ENCODE measurements around the gene SRGAP2.
"Not testable (repeated sequence)": the region's sequence is repeated elsewhere in the genome, so short reads cannot be mapped to it uniquely, and the experiment has no call there.

The SRGAP2 gene

DNA sequence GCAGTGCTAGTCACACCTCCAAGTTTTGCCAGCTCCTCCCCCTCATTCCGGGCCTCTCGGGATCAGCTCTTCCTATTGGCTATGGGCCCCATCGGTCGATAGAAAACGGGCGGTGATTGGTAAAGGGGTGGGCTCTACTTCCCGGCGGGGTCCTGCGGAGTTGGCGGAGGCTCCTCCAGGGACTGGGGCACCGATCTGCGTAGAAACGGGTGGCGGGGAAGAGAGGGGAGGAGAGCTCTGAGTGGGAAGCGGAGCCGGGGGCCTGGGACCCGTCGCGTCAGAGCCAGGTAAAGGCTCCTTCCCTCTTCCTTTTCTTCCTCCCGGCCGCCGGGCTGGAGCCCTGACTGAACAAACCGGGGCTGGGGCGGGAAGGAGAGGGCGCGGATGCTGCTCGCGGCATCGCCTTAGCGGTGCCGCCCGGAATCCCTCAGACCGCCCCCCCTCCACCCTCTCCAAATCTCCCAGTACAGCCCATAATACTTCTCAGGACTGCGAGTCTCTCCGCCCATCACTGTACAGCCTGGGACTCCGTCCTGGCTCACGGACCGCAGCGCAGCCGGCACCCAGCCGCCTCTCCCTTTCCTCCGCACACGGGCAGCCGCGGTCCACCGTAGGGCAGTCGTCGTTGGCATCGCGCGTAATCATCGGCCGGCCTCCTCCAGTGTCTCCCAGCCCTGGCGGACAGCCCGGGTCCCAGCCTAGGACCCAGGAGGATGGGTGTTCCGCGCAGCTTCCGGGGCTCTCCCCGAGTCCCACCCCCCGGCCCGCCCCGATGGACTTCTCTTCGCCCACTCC lies at the start of gene SRGAP2:
TSS of gene SRGAP2 (plus strand) at position 178 of the 795 bp plus-strand sequence. CDS start 2,430 bp downstream, outside the sequence.
- peak; percentile 44 for DNase-seq

DNA sequence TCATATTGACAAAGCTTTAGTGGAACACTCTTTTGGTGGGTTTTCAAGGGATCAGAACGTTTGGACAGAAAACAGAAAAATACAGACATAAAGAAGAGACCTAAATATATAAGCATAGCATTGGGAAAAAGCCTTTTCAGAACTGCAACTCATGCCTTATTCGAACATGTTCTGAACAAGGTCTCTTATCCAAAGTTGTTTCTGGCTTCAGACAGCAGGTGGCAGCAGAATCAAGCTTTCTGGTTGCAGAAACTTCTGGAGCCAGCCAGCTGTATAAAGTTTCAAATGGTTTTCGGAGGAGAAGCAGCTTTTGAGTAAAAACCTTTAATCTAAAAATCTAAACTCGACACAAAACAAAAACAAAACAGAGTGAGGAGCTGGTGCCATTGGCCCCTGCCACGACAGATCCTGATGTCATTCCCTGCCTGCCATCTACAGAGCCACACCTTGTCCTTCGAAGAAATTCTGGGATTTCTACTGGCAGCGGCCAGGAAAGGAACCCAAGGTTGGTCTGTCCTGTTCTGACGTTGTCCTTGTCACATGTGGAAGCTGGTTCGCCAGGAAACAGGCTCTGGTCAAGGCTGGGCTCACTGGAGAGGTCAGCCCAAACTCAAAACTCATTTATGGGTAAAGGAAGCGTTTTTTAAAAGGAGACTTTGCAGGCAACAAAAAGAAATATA lies 35.9 kb upstream of the SRGAP2 start:
- not testable (repeated sequence) for DNase-seq

DNA sequence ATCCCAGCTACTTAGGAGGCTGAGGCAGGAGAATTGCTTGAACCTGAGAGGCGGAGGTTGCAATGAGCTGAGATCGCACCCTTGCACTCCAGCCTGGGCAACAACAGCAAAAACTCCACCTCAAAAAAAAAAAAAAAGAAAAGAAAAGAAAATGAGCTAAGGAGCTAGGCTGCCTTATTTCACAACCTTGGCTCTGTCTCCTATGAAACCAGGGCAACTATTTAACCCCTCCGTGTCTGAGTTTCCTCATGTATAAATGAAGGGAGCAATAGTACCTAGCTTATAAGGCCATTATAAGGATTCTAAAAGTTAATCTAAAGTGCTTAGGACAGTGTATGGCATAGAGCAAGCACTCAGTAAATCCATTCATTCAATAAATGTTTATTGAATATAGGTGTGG lies 33.5 kb upstream of the SRGAP2 start:
- not testable (repeated sequence) for DNase-seq

DNA sequence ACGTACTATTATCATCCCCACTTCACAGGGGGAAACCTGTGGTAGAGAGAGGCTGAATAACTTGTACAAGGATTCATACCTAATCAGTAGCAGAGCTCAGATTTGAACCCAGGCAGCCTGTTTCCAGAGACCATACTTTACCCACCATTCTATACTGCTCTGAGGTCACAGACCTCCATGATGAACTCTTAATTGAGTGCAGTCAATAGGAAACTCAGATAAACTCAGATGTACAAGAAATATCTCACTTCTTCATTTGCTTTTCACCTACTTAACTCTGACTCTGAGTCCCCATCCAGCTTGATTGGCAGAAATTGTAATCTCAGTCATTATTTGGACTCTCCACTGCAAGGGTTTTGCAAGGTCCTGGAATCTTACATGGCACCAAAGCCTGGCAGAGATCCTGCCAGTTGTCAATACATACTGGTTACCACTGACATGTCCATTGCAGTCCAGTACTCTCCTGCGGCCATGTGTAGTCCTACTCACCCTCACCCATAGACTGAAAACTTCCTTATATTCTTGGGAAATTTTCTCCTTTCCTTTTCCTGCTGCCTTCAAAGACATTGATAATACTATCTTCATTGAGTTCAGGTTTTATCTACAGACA lies 30.1 kb upstream of the SRGAP2 start:
- DNase-seq: not testable (repeated sequence)

DNA sequence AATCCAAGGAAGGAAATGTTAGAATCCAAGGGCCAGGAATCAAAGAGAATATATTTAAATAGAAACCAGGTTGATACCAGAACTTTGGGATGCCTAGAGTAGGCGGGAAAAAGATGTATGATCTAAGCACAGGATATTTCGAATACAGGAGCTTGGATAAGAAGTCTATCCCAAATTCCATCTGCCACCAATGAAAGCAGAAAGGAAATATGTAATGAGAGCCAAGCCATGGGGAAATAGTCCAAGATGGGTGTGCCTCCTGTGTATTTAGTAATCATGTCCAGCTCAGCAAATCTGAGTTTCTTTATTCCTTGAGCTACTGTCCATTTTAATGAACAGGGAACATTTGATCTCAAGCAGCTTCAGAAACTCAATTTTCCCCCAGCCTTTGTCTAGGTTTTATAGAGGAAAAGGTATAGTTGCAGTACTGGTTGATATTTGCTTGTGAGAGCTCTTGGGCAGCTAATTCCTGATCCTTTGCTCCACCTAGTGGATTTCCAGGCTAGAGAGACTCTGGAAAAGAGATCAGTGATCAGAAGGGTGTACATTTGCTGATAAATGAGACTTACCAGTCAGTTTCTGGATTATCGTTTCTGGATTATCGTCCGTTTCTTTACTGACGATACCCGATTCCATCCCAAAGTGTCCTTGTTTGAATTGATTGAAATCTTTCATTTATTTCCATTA lies 29.0 kb upstream of the SRGAP2 start:
- not testable (repeated sequence) for DNase-seq

DNA sequence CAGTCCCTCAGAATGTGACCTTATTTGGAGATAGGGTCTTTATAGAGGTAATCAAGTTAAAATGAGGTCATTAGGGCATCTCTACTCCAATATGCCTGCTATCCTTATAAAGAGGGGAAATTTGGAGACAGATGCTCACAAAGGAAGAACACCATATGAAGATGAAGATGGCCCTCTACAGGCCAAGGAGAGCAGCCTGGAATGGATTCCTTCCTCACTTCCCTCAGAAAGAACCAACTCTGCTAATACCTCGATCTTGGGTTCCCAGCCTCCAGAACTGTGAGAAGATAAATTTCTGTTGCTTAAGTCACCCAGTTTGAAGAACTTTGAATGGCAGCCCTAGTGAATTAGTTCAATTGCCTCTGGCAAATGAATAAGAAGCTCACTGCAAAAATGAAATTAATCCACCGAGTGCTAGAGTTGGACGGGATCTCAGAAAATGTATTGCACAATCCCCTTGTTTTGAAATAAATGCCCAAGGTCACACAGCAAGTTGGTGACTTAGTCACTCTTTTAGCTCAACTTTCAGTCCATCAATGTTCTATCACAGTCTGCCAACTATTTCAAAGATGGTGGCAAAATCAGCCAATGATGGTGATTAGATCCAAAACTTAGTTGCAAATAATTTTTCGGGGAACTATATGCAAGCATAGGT lies 27.8 kb upstream of the SRGAP2 start:
- not testable (repeated sequence) for DNase-seq

DNA sequence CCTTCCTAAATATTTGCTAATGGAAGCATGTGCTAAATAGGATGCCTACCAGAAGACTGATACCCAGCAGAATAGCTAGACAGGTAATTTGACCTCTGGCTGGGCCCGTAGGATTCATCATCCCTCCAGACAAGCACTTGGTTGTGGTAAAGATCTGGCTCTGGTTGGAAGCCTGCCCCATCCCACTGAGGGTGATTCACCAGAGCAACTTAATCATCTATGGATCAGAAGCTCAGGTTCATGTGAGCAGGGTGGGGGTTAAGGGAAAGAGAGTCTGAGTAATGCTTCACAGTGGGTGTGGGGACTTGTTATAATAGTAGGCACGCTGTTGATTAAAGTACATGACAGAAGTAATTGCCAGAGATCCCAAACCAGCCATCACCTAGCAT lies 27.2 kb upstream of the SRGAP2 start:
- peak; percentile 29 for DNase-seq

DNA sequence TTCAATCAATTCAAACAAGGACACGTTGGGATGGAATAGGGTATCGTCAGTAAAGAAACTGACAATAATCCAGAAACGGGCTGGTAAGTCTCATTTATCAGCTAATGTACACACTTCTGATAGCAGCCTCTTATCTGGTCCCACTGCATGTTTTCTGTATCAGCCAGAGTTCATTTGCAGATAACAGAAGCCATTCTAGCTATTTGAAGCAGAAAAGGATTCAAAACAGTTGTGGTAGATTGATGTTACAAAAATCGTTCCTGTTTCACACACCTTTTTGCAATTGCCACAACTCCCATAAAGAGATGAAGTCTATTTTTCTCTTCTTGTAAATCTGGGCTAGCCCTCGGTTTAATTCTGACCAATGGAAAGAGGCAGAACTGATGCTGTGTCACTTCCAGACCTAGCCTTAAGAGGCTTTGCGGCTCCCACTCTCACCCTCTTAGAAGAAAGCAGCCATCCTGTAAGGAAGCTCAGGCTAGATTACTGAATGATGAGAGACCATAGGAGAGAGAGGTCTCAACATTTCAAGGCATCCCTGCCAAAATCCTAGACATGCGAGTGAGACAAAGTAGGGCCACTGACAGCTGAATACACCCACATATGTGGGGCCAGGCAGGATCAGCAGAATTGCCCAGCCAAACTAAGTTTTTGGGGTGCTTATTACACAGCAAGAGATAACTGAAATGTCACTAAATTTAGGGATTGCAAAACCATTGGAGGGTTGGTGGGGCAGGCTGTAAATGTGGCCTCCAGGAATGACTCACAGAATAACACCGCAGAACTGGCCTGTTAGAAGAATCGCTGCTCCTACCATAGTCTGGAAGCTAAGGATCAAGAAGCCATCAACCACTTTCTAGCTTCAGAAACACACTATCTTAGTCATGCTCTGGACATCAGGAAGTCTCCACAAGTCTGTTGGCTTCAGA lies 25.0 kb upstream of the SRGAP2 start:
- DNase-seq: not testable (repeated sequence)

DNA sequence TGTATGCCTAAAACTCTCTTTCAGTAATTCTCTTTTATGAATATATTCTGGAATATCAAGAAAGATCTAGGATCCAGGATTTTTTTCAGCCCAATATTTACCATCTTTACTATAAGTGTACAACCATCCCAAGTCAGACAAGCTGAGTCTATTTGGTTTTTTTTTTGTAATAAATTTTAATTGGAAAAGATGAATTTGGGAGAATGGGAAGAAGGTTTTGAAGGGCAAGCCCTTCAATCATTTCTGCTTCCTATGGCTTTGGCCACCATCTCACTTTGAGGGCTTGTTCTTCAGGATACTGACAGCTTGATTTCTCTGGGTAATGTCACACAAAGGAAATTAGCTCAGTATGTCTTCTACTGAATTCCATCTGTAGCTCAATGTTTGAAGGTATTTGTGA lies 23.7 kb upstream of the SRGAP2 start:
- DNase-seq: not testable (repeated sequence)

DNA sequence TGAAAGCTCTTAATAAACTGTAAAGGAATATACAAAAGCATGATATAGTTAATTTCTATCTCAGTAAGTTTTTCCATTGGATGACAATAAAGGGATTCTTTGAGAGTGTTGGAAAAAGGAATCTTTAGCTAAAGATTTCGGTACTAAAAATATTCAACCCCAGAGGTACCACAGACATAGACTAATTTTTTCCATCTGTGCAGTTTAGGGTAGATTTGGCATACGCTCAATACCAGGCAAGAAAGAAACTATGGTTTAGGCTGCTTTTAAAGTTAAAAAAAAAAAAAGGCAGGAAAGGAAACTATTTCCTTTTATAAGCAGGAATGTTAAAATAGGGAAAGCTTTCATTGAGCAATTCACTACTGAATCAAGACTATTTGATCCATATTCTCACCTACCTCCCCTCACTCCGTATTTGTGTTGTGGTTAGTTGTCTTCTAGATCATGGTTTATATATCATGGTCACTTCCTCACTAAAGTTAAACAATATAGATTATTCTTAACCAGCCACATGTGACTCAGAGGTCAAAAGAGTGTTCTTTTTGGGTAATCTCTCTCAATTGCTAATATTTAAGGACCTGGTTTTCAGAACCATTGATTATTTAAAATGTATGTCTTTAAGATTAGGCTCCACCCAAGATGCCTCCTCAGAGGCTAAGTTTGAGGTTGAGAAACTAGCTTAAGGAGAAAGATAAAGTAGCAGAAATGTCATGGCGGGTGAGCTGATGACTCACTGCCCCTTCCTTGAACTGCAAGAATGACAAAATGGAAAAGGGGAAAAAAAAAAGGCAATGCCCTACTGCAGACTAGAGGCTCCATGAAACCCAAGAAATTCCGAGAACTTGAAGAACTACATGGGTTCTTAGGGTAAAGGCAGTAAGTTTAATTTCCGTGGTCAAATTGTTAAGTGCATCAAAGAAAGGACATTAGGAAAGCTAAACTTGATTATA lies 20.7 kb upstream of the SRGAP2 start:
- not testable (repeated sequence) for DNase-seq

DNA sequence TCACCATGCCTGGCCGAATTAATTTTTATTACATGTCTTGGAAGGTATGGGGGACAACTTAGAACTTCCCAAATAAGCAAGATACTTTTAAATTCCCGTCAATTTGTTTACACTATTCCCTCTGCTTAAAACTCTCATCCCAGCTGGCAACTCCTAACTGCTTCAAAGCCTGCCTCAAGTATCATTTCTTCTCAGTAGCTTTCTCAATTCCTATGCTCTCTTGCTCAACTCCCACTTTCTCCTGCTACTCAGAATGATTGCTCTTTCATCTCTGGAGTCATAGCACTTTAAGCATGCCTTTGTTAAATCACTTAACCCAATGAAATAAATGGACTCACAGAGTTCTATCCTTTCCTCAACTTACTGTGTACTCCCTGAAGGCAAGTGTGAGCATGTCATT lies 19.6 kb upstream of the SRGAP2 start:
- DNase-seq: not testable (repeated sequence)

DNA sequence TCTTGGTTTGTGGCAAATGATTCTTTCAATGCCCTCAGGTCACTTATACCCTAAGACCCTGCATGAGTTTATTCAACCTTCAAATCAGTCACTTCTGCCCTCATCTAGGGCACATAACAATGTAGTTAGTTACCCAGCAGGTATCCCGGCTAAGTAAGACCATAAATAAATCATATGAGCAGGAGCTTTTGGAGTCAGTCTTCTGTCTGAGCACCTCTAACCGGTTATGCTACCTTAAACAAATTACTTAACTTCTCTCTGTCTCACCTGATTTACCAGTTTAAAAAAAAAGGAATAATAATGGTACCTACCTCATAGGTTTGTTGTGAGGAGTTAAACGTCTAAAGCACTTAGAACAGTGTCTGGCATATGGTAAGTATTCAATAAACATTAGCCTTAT lies 17.6 kb upstream of the SRGAP2 start:
- DNase-seq: not testable (repeated sequence)

DNA sequence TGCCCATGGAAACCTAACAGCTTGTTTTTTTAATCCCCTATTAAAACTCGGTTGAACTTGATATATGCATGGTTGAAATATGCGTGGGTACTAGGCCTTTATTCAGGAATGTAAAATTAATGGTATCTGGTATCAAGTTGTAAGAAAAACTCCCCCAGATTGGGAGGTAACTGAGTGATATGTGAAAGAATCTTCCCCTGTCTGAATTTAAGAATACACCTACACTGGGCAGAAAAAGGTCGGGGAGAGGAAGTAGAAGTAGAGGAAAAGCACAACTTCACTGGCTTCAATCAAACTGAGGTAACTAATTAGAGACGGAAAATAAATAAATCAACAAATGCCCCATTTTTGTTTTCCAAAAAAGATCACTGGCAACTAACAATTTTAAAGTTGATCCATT lies 16.5 kb upstream of the SRGAP2 start:
- not testable (repeated sequence) for DNase-seq

DNA sequence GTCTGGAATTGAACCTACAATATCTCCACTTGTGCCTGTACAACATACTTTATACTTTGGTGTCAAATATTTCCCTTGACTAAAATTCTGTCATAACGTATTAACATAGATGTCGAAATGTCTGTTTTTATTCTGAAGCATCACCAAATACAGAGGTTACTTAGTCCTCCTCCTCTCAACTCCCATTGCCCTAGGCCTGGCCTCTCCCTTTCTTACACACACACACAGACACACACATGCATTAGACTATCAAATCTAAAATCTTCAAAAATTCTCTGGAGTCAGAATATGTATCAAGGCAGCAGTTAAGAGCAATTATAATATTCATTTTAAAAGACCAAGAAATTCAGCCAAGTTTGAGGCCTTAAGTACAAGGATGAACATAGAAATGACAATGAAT lies 8.2 kb upstream of the SRGAP2 start:
- not testable (repeated sequence) for DNase-seq

DNA sequence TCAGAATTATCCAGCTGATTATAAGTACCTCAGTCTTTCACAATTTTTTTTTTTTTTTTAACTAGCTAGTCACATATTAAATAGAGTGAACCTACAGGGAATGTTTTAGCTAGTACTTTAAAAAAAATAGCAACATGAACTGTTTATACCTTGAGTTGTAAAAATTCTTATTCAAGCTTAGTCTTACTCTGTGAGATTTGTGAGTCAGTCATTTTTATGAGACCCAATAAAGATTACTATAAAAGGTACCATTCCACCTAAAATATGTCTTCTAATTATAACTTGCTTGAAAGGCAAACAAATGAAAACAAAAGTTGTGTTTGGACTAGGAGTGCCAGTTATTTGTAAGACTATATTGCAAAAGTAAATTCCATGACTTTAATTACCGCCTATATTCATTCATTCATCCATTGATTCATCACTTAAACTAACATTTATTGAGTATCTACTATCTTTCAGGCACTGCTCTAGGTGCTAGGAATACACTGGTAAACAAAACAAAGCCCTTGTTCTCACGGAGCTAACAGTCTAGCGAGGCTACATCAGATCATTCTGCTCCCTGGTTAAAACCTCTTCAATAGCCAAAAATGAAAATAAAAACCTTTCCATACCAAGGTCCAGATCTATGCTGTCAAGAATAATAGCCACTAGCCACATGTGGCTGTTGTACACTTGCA lies 6.5 kb upstream of the SRGAP2 start:
- DNase-seq: not testable (repeated sequence)

DNA sequence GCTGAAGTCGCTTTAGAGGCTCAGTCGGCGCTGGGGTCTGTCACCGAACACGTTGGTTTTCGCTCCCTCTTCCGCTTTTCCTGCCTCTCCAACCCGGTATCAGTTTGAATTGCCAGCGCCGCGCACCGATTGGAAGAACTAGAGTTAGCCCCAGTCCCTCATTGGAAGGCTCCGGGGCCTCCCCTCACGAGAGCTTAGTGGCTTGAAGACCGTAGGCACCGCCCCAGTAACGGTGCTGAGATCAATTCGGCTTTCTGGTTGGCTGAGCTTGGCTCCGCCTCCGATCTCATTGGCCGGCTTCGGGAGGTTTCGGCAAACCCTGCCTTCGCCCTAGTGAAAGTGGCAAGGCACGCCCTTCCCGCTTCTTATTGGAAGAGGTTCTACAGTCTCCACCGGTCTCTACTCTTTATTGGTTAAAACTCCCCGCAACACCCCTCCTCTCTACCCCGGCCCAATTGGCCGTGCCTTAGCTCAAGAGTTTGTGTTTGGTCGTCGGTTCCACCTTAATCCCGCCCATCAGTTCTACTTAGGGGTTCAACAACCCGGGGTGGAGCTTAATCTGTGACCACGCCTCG lies 465 bp upstream of the SRGAP2 start, which contains the start of gene FAM72A:
TSS of gene FAM72A (minus strand) at position 51 of the 575 bp plus-strand sequence. CDS start 814 bp downstream, outside the sequence.
- DNase-seq: peak; percentile 98

DNA sequence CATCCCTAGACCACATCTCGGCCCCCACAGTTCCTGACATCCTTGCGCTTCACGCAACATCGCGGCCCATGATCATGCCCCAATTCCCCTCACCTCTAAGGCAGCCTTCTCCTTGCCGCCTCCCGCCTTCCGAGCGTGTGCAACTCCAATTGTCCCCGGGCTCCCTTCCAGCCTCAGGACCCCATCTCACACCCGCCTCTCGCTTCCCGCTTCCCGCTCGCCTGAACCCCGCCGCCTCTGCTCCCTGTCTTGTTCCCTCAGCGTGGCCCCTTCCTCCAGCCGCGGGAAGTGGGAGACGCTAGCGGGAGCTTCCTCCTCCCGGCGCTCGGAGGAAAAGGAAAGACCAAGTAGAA lies 794 bp downstream of the SRGAP2 start:
- DNase-seq: peak; percentile 2

DNA sequence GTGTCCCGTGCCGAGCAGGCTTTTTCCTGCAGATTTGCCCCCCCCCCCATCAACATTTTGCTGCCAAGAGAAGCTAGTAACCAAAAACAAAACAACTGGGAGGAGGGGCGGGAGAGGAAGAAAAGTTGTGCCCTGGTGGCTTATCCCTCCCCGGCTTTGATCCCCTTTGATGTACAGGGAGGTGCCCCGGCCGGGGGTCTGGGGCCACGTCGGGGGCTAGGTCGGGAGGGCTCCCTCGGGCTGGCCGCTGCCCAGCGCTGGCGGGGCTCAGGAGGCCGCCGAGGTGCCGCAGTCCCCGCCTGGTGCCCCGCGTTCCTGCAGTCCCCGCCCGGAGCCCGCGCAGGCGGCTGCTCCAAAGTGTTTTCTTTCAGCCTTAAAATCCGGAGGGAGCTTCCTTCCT lies 1.5 kb downstream of the SRGAP2 start:
- DNase-seq: peak; percentile 1

DNA sequence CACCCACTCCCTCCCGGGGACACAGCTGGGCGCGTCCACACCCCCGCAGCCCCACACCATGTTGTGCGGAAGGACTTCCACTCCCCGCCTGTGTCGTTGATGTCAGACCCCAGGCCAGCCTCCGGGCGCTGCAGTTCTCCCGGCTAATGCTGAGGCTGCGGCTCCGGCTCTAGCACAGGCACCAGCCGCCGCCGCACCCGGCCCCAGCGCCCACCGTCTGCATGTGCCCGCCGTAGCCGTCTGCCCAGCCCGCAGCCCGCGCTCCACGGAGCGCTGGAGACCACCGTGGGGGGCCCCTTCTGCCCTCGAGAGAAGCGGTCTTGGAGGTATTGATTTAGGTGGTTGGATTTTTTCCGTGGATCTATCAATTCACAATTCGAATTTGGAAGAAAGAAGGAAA lies 2.2 kb downstream of the SRGAP2 start:
- not testable (repeated sequence) for DNase-seq

All from stimulated activated CD4-positive, alpha-beta T cell treated with anti-CD3 and anti-CD28 coated beads, Interleukin-1b, Interleukin-23, amount 100 ng/mL, for 48 hours (primary cell).